ENCODE results near the gene LRMDA.
"Not testable (repeated sequence)": the region's sequence is repeated elsewhere in the genome, so short reads cannot be mapped to it uniquely, and the experiment has no call there.

LRMDA gene

DNA sequence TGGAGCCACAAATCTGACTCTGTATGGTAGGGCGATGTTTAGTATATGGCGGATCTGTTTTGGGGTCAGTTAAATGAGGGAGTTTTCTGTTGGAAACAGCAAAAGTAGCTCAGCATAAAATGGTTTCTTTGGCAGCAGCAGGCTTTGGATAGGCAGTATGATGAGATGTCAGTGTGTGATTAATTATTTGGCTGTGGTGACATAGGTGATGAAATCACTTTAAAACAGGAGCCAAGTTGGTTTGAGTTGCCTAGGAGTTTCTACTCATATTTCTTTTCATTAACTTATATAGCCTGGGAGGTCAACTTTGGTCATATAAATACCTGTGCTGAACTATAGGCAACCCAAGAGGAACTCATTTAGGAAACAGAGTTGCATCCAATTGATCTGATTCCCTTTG lies 291.2 kb downstream of the LRMDA start:
- DNase-seq, result no peak

DNA sequence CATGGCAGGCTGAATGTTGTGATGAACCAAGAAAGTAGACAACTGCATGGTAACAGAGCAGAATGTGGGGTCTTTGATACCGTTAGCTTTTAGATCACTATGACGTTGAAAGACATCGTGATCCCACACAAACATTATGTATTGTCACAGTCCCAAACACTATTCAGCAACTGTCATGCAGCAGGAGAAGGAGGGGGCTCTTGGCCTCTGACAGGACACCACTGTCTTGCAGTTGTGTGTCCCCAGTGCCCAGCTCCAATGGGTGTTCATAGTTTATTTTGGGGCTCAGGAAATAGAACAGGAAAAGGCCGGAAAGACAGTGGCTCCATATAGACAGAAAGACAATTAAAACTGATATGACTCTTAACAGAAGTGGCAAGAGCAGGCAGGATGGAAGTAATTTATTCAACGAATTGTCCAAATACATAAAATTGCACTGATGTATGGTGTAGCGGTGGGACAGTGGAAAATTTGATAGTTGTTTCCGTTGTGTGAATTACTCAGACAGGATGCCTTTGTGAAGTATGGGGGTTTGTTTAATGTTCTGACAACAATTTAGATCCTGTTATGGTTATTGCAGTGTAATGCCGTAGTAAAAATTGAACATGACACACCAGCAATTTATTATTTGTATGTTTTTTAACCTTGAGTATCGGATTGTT lies 292.0 kb downstream of the LRMDA start:
- no peak for DNase-seq

GRCh38 chr10:75724047-75724446 lies 292.6 kb downstream of the LRMDA start:
- no peak for DNase-seq

GRCh38 chr10:75726522-75727483 lies 295.4 kb downstream of the LRMDA start:
- no peak for DNase-seq

DNA sequence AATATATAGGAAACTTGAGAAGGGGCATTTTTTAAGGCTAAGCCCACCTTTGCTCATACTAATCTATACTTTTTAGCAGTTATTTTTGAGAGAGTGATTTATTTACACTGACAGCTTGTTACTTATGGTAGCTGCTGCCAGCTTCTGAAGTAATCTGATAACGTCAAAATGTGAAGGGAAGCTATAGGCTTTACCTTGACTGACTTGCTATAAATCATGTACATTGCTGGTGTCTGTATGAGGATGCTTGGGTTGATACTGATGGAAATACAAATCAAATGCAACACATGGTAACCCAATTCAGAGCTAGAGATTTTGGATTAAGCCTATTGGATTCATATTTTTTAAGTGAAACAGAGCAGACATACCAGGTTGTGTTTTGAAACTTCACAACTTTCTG lies 299.4 kb downstream of the LRMDA start:
- DNase-seq, result no peak

- DNase-seq, result no peak
These were observed 301.9 kb downstream of the LRMDA start for GRCh38 chr10:75733135-75733890.

DNA sequence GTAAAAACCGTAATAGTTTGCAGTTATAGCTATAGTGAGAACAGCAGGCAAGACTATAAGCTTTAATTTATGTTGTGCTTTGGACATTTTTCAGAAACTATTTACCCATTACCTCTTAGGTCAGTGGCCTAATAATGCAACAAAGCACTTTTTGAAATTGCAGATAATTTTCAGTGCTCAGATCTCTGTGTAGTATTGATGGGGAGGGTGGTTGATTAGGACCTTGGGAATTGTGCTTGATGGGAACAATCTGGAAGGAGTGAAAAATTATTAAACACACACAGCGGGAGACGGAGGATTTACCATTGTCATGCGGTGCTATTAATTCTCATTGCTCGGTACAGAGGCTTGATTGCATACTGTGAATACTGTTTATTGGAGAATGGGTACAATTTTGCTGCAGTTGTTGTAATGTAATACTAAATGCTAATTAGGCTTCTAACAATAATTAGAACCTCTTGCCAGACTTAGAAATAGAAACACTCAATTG lies 304.8 kb downstream of the LRMDA start:
- no peak for DNase-seq

- DNase-seq, result no peak
These were observed 305.6 kb downstream of the LRMDA start for GRCh38 chr10:75736889-75737579.

DNA sequence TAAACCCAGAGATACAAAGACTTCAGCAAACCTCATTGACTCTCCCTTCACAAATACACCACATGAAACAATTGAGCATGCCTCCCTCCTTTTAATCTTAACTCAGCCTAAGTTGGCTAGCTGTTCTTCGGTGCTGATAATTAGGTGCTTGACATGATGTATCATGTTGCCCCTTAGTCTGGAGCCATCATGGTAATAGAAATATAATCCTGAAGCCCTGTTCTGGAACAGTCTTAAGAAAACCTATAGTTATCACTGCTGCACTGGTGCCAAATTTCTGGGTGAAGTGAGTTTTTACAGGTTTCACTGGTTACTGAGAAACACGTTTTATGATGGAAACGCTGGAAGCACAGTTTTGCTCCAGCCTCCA lies 306.1 kb downstream of the LRMDA start:
- no peak for DNase-seq

DNA sequence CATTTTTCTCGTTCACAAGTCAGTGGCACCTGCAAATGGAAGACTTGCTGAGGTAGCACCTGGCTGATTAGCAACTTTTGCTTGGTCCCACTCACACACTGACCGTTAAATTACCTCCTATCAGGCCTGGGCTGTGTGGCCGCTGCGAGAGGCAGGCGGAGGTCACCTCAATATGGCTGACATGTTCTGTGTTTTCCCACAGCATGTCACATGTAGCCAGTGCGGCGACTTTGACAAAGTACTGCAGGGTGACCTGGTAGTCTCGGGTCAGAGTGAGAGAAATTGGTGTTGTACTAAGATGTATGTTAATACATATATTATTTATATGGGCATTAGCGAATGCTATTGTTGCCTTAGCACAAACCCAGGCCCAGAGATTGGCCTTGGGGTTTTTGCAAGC lies 307.5 kb downstream of the LRMDA start:
- no peak for DNase-seq

- DNase-seq, result no peak
These were observed 308.2 kb downstream of the LRMDA start for GRCh38 chr10:75739414-75740143.

DNA sequence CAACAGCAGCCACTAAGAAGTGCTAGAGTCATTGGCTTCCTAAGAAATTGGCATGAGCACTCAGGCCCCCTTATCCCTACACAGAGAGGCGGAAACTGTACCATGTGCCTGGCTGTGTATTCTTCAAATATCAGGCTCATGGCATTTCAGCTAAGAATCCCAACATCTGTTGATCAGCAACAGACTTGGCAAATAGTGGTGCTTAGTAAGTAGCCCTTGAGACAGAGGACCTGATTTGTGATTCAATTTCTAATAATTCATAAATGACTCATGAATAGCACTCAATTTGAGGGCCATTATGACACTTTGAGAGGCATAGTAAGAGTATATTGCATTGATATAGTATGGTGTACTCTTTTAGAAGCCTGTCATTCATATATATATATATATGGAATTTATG lies 309.1 kb downstream of the LRMDA start:
- no peak for DNase-seq

- no peak for DNase-seq
These were observed 310.9 kb downstream of the LRMDA start for GRCh38 chr10:75742355-75742754.

DNA sequence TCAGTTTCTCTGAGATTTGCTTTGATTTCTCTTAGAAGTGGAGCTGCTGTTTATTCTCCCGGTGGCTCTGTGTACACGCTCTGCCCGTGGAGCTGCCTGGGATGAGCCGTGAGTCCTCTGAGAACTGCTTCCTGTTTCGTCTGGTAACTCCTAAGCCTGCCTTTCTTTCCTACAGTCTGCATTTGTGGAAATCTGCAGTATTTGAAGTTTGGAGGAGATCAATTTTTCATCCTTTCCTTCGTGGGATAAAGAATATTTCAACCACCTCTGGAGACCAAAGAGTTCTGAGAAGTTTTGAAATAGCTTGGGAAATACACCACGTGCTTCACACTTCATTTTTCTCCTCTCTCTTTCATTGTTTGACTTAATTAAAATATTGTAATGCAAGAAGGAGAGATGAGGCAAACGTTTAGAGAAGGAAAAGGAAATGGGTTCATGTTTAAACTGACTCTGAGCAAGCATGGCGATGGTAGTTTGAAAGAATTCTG lies 311.9 kb downstream of the LRMDA start:
- no peak for DNase-seq

- no peak for DNase-seq
These were observed 312.8 kb downstream of the LRMDA start for GRCh38 chr10:75744261-75744660.

- no peak for DNase-seq
These were observed 314.9 kb downstream of the LRMDA start for GRCh38 chr10:75746356-75746755.

DNA sequence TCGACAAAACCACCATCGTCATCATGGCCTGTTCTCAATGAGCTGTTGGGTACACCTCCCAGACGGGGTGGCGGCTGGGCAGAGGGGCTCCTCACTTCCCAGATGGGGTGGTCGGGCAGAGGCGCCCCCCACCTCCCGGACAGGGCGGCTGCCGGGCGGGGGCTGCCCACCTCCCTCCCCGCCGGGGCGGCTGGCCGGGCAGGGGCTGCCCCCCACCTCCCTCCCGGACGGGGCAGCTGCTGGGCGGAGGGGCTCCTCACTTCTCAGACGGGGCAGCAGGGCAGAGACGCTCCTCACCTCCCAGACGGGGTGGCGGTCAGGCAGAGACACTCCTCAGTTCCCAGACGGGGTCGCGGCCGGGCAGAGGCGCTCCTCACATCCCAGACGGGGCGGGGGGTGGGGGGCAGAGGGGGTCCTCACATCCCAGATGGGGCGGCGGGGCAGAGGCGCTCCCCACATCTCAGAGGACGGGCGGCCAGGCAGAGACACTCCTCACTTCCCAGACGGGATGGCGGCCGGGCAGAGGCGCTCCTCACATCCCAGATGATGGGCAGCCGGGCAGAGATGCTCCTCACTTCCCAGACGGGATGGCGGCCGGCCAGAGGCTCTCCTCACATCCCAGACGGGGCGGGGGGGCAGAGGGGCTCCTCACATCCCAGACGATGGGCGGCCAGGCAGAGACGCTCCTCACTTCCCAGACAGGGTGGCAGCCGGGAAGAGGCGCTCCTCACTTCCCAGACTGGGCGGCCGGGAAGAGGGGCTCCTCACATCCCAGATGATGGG lies 318.9 kb downstream of the LRMDA start:
- DNase-seq, result not testable (repeated sequence)

DNA sequence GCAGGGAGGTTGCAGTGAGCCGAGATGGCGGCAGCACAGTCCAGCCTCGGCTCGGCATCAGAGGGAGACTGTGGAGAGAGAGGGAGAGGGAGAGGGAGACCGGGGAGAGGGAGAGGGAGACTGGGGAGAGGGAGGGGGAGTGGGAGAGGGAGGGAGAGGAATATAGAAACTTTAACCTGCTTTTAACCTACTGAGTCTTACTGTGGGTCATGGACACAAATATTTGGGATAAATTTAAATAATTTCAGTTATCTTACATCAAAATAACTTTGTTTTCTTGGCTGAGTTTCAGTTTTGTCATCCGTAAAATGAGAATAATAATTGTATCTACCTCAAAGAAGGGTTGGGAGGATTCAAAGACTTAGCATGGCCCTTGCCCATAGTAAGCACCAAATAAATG lies 319.8 kb downstream of the LRMDA start:
- DNase-seq, result no peak

DNA sequence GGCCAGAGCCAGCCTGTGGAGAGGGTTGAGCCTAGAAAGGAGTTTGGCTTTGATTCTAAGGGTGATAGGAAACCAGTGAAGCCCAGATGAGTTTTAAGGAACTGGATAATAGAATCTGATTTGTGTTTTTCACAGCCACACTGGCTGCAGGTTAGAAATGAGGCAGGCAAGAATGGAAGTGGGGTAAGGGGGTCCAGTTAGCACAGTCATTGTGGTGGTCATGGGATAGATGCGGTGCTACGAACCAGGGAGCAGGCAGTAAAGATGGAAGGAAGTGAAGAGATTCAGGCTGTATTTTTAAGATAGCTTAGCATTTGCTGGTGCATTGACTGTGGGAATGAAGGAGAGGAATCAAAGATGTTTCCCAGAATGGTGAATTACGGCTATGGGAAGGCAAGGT lies 322.2 kb downstream of the LRMDA start:
- no peak for DNase-seq

DNA sequence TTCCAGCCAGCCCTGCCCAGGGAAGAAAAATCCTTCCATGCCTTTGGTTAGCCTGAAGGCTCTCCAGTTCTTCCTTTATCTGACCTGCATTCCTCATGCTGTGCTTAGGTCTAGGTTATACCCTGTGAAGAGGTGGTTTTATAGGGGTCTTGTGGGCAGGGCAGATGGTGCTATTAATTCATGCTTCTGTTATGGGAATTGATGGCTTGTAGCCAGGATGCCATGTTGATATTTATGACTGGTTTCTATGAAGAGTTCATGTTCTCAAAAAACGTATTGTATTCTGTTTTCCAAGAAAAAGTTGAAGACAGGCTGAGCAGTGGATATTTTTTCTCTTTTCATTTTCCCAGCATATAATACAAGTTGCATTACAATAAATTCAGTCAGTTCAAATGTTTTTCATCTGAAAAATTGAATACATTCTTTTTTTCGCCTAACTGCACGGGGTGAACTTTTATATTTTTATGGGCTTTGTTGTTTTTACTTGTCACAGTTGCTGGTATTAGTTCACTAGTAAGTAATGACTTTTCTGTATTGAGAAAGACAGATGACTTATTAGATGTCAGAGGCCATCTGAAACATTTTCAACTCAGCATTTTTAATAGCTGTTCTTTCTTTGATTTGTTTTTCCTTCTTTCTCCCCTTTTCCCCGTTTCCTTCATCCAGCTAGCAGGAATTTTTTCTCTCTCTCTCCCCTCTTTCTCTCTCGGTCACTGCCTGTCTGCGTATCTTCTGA lies 322.8 kb downstream of the LRMDA start:
- DNase-seq, result no peak
